Measurements from ENCODE around the gene PRDX5.
"Not testable (repeated sequence)": the region's sequence is repeated elsewhere in the genome, so short reads cannot be mapped to it uniquely, and the experiment has no call there.

The PRDX5 gene

GRCh38 chr11:64306563-64306875, 11.4 kb upstream of the PRDX5 start:
- DNase-seq, result no peak

- DNase-seq, result no peak
These were observed 10.9 kb upstream of the PRDX5 start for GRCh38 chr11:64306876-64307622.

GRCh38 chr11:64307795-64308194, 10.1 kb upstream of the PRDX5 start:
- DNase-seq, result not testable (repeated sequence)

GRCh38 chr11:64312947-64313346, 5.0 kb upstream of the PRDX5 start:
- no peak for DNase-seq

GRCh38 chr11:64313491-64314145, 4.3 kb upstream of the PRDX5 start:
- DNase-seq, result no peak

- no peak for DNase-seq
These were observed 3.6 kb upstream of the PRDX5 start for GRCh38 chr11:64314146-64314804.

- no peak for DNase-seq
These were observed 2.9 kb upstream of the PRDX5 start for GRCh38 chr11:64314805-64315561.

GRCh38 chr11:64315667-64316526, 2.0 kb upstream of the PRDX5 start:
- not testable (repeated sequence) for DNase-seq

- DNase-seq, result no peak
These were observed 1.1 kb upstream of the PRDX5 start for GRCh38 chr11:64316672-64317324.

- peak; percentile 95 for DNase-seq
These were observed 478 bp upstream of the PRDX5 start, which contains the start of gene TRMT112 for GRCh38 chr11:64317325-64317960. TSS of gene TRMT112 (minus strand) at chr11:64317559. CDS start at chr11:64317526, 33 bp downstream.

GRCh38 chr11:64318766-64319761, 1.1 kb downstream of the PRDX5 start:
- DNase-seq, result no peak

GRCh38 chr11:64320556-64320955, 2.6 kb downstream of the PRDX5 start:
- no peak for DNase-seq

- DNase-seq, result no peak
These were observed 3.1 kb downstream of the PRDX5 start for GRCh38 chr11:64321026-64321425.

GRCh38 chr11:64321533-64321932, 3.6 kb downstream of the PRDX5 start:
- DNase-seq, result no peak

GRCh38 chr11:64322925-64323260, 5.0 kb downstream of the PRDX5 start:
- DNase-seq, result no peak

GRCh38 chr11:64323373-64323772, 5.5 kb downstream of the PRDX5 start:
- no peak for DNase-seq

GRCh38 chr11:64323984-64324383, 6.1 kb downstream of the PRDX5 start:
- DNase-seq, result not testable (repeated sequence)

GRCh38 chr11:64324692-64325469, 7.0 kb downstream of the PRDX5 start:
- no peak for DNase-seq

- no peak for DNase-seq
These were observed 9.5 kb downstream of the PRDX5 start for GRCh38 chr11:64327375-64327774.

All from GDM1 (cell line).